ENCODE measurements around the gene PELI1.
"Not testable (repeated sequence)": the region's sequence is repeated elsewhere in the genome, so short reads cannot be mapped to it uniquely, and the experiment has no call there.

The PELI1 gene

DNA sequence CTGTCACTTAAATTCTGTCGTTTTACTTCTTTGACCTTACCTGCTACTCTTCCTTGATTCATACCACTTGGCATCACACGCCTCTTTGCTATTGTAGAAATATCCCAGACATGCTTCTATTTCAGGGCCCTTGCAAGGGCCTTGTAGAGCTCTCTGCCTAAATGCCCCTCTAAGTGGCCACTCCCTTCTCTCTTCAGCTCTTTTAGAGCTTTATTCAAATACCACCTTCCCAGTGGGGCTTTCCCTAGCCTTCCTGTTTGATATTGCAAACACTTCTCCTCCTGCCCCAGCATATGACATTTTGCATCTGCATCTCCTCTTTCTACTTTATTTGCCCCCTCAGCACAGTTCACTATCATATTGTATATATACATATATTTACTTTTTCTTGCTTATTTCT, 54.0 kb downstream of the PELI1 start:
- Histone ChIP-seq H3K36me3 (ENCODE audit: control insufficient read depth, insufficient read depth, low read length) (peaks cover 9% of the 10 kb centered on the region), H3K4me3 (replicated peaks; ENCODE audit: low read depth, low read length) (no peak overlapping the region), H3K27me3 (replicated peaks; ENCODE audit: control insufficient read depth, insufficient read depth, low read length) (no peaks in the 10 kb centered on the region)
- DNase-seq (ENCODE audit: extremely low read depth, insufficient read length) = no peak
- TF ChIP-seq, protein P1, sequence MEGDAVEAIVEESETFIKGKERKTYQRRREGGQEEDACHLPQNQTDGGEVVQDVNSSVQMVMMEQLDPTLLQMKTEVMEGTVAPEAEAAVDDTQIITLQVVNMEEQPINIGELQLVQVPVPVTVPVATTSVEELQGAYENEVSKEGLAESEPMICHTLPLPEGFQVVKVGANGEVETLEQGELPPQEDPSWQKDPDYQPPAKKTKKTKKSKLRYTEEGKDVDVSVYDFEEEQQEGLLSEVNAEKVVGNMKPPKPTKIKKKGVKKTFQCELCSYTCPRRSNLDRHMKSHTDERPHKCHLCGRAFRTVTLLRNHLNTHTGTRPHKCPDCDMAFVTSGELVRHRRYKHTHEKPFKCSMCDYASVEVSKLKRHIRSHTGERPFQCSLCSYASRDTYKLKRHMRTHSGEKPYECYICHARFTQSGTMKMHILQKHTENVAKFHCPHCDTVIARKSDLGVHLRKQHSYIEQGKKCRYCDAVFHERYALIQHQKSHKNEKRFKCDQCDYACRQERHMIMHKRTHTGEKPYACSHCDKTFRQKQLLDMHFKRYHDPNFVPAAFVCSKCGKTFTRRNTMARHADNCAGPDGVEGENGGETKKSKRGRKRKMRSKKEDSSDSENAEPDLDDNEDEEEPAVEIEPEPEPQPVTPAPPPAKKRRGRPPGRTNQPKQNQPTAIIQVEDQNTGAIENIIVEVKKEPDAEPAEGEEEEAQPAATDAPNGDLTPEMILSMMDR (IDR thresholded peaks at IDR 0.05; ENCODE audit: insufficient read depth, low read length, poor library complexity, severe bottlenecking) = no peak

DNA sequence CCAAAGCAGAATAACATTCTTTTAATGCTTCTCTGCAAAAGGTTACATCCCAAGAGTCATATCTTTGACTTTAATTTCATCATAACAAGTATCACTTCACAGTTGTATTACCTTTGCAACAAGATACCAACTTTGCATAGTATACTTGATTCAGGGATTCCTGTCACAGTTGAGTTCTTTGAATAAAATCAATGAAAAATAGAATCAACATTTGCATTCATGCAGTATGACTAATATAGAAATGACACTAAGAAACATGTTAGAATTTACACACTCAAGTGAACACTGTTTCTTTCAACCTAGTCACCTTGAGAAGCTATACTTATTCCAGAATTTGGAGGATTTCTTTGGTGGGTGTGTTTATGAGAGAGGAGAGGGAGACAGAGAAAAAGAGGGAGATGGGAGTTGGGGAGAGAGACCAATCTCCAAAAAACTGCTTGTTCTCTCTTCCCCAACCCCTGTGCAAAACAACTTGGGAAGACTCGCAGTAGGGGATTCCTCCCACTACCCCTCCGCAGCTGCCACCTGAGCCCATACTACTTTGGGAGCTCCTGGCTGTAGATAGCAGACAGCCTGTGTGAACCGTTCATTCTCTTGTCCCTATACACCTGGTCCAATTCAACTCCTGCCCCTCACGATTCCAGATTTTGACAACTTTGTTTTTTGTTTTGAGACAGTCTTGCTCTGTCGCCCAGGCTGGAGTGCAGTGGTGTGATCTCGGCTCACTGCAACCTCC, 57.7 kb downstream of the PELI1 start:
- no peaks in the 10 kb centered on the region for H3K27me3 ChIP-seq (replicated peaks; ENCODE audit: control insufficient read depth, insufficient read depth, low read length)
- DNase-seq (ENCODE audit: extremely low read depth, insufficient read length) = no peak
- TF ChIP-seq, protein P1 (IDR thresholded peaks at IDR 0.05; ENCODE audit: insufficient read depth, low read length, poor library complexity, severe bottlenecking) = no peak

DNA sequence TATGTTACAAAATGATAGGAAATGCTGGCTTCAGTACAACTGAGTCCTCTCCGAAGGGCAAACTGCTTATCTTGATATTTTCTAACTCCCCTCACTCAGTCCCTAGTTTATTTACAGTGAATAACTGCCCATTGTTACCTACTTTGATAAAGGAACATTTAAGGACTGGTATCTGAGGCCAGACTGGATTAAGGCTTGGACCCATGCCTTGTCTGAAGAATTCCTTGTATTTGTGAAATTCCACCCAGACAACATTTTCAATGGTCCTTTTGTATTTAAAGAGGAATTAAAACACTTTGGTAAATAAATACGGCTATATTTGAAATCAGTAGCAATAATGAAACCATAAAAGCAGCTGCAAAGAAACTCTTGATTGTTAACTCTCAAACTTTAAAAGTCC, 58.3 kb downstream of the PELI1 start:
- no peaks in the 10 kb centered on the region for H3K27me3 ChIP-seq (replicated peaks; ENCODE audit: control insufficient read depth, insufficient read depth, low read length)
- TF ChIP-seq, protein P1 (IDR thresholded peaks at IDR 0.05; ENCODE audit: insufficient read depth, low read length, poor library complexity, severe bottlenecking) = no peak
- no peak for DNase-seq (ENCODE audit: extremely low read depth, insufficient read length)
- H3K4me3 ChIP-seq (replicated peaks; ENCODE audit: low read depth, low read length) = no peak overlapping the region
- H3K36me3 ChIP-seq (ENCODE audit: control insufficient read depth, insufficient read depth, low read length) = no peaks in the 10 kb centered on the region

More for the DNA sequence above, 57.7 kb downstream of the PELI1 start:
- Histone ChIP-seq H3K36me3 (ENCODE audit: control insufficient read depth, insufficient read depth, low read length) (peaks cover 2% of the 10 kb centered on the region), H3K4me3 (replicated peaks; ENCODE audit: low read depth, low read length) (no peak overlapping the region)

DNA sequence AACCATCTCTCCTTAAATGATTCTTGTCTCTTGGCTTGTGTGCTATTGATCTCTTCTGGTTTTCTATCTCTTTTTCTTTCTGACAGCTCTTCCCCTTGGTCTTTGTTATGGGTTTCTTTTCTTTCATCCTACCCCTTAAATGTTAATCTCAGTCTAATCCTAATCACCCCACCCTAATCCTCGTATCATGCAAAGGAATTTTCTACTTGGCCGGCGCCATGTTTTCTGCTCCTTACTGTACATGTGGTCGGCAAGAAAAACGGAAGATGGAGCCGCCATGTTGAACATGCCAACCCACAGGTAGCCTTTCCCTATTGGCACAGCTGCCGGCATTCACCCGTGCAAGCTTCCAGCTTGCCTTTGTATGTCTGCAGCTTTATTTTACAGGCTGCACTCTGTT, 63.2 kb downstream of the PELI1 start:
- Histone ChIP-seq H3K4me3 (replicated peaks; ENCODE audit: low read depth, low read length) (no peak overlapping the region), H3K36me3 (ENCODE audit: control insufficient read depth, insufficient read depth, low read length) (no peaks in the 10 kb centered on the region), H3K27me3 (replicated peaks; ENCODE audit: control insufficient read depth, insufficient read depth, low read length) (no peaks in the 10 kb centered on the region)
- TF ChIP-seq, protein P1 (IDR thresholded peaks at IDR 0.05; ENCODE audit: insufficient read depth, low read length, poor library complexity, severe bottlenecking) = no peak
- no peak for DNase-seq (ENCODE audit: extremely low read depth, insufficient read length)

DNA sequence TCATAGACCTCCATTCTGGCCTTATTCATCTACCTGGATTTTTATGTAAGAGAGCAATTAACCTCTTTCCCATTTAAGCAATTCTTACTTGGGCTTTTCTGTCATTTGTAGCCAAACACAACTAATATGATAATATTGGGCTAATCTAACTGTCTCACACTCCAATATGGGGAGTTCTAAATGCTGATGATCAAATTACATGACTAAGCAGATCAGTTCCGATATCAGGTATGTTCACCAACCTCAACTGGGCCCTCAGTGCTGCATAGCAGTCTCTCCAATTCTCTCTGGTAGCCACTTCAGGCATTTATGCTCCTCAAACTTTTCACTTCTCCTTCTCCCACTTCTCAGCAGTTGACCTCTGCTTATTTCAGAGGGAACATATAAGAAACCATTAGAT, 64.0 kb downstream of the PELI1 start:
- Histone ChIP-seq H3K36me3 (ENCODE audit: control insufficient read depth, insufficient read depth, low read length) (no peaks in the 10 kb centered on the region), H3K4me3 (replicated peaks; ENCODE audit: low read depth, low read length) (no peak overlapping the region), H3K27me3 (replicated peaks; ENCODE audit: control insufficient read depth, insufficient read depth, low read length) (no peaks in the 10 kb centered on the region)
- TF ChIP-seq, protein P1 (IDR thresholded peaks at IDR 0.05; ENCODE audit: insufficient read depth, low read length, poor library complexity, severe bottlenecking) = no peak
- DNase-seq (ENCODE audit: extremely low read depth, insufficient read length) = no peak

DNA sequence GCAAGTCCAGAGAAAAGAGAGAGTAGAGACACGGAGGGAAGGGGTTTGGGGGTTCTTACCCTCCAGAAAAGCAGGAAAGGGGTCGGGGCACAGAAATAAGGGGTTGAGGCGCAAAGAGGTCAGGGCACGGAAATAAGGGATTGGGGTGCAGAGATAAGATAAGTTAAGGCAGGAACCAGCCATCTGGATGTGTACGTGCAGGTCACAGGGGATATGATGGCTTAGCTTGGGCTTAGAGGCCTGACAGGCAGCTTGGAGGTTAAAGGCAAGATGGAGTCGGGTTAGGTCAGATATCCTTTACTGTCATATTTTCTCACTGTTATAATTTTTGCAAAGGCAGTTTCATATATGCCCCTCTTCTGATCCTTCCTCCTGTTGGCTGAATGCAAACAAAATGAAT, 64.5 kb downstream of the PELI1 start:
- not testable (repeated sequence) for H3K36me3 ChIP-seq (ENCODE audit: control insufficient read depth, insufficient read depth, low read length); DNase-seq (ENCODE audit: extremely low read depth, insufficient read length); H3K4me3 ChIP-seq (replicated peaks; ENCODE audit: low read depth, low read length); H3K27me3 ChIP-seq (replicated peaks; ENCODE audit: control insufficient read depth, insufficient read depth, low read length)

DNA sequence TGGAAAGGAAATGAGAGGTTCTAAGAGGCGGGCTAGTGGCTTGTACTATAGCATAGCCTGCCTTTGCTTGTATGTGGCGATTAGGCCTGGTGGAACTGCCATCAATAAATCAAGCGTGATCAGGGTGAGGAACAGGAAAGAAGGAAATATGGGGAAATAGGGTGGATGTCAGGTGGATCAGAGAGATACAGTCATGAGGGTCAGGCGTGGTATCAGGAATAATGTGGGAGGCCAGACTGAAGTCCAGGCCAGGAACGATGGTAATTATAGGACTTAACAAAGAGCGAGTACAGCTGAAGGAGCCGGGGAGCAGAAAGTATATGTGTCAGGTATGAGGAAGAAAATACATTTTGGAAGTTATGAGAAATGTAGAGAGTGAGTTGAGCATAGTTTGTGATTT, 67.4 kb downstream of the PELI1 start:
- not testable (repeated sequence) for H3K36me3 ChIP-seq (ENCODE audit: control insufficient read depth, insufficient read depth, low read length); H3K27me3 ChIP-seq (replicated peaks; ENCODE audit: control insufficient read depth, insufficient read depth, low read length); DNase-seq (ENCODE audit: extremely low read depth, insufficient read length); H3K4me3 ChIP-seq (replicated peaks; ENCODE audit: low read depth, low read length)

DNA sequence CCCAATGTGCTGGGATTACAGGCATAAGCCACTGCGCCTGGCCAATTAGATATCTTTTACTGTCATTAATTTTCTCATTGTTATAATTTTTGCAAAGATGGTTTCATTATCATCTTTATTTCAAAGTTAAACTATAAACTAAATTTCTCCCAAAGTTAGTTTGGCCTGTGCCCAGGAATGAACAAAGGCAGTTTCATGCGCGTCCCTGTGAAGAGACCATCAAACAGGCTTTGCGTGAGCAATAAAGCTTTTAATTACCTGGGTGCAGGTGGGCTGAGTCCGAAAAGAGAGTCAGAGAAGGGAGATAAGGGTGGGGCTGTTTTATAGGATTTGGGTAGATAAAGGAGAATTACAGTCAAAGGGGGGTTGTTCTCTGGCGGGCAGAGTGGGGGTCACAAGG, 69.6 kb downstream of the PELI1 start:
- DNase-seq (ENCODE audit: extremely low read depth, insufficient read length); H3K36me3 ChIP-seq (ENCODE audit: control insufficient read depth, insufficient read depth, low read length); H3K27me3 ChIP-seq (replicated peaks; ENCODE audit: control insufficient read depth, insufficient read depth, low read length); H3K4me3 ChIP-seq (replicated peaks; ENCODE audit: low read depth, low read length): not testable (repeated sequence)
